Cardiac muscle cell (in vitro differentiated cells and primary cell): Measurements from ENCODE around the gene ODAD3. TPM values are rescaled to one million over a fixed set of nuclear protein-coding genes. Genes with fewer than 3 reads are reported as not detected.

Experiments
- DNase-seq, 2 donors: peaks; one replicate each; pipeline versions ENCODE4 v3.0.0 to v3.0.0-alpha.2; 2010 to 2017; ENCODE audit warnings: low read depth in 1 of 2, low spot score in 1 of 2
- H3K27ac ChIP-seq: fragments of 200-600 bp; sonication (generic); 2 replicates; pipeline ENCODE4 v1.5.1; 2016
- H3K27me3 ChIP-seq: fragments of 200-600 bp; sonication (generic); 2 replicates; pipeline ENCODE4 v1.6.0; 2016; ENCODE audit warnings: control low read depth
- H3K36me3 ChIP-seq: fragments of 200-600 bp; sonication (generic); 2 replicates; pipeline ENCODE4 v1.5.1; 2016; ENCODE audit warnings: control low read depth
- H3K4me1 ChIP-seq: fragments of 200-600 bp; sonication (generic); 2 replicates; pipeline ENCODE4 v1.8.1; 2017; ENCODE audit warnings: low read depth, mild to moderate bottlenecking, mixed run types
- H3K4me3 ChIP-seq: fragments of 200-600 bp; sonication (generic); 2 replicates; pipeline ENCODE4 v1.5.1; 2016; ENCODE audit warnings: mild to moderate bottlenecking
- H3K9me3 ChIP-seq: fragments of 200-600 bp; sonication (generic); 2 replicates; pipeline ENCODE4 v1.5.1; 2017; ENCODE audit warnings: low read depth, mild to moderate bottlenecking, control low read depth
- polyA plus RNA-seq: library from polyadenylated mRNA; unstranded; fragments of >200 nt; fragmentation: Nextera tagmentation; extraction: Ambion mirVana; gene quantifications from 2 replicates; pipeline ENCODE4 v1.2.1, GENCODE V29; 2016
- total RNA-seq: library from RNA; depleted of rRNA; stranded (reverse); fragments of >200 nt; gene quantifications from 2 replicates; pipeline ENCODE4 v1.2.3, GENCODE V29; 2016
- TF ChIP-seq, protein P1 (sequence below): IDR thresholded peaks from 2 replicates; pipeline ENCODE4 v1.5.1; 2012; ENCODE audit warnings: low read depth, mild to moderate bottlenecking, low read length

Gene ODAD3
- total and polyA plus RNA-seq, 2 experiments from 2014 or later, result 3.8 to 5.1 TPM

DNA sequence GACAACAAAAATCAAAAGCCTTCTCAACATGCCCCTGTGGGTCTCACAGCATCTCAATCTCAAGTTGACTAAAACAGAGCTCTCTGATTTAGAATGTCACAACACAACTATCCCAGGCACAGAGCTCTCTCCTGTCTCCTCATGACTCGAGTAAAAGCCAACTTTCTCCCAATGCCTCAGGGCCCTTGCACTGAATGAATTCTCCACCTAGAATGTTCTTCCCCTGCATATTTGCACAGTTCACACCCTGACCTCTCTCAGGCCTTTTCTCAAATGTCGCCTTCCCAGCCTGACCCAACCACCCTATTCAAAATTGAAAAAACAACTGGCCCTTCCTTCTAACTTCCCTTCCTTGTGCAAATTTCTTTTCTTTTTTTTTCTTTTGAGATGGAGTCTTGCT lies 64.2 kb downstream of the ODAD3 start:
- peaks cover 5% of the 10 kb centered on the region for H3K4me1 ChIP-seq
- H3K4me3 ChIP-seq, result no peak overlapping the region
- no peaks in the 10 kb centered on the region for H3K9me3 ChIP-seq
- H3K27ac ChIP-seq, result no peak overlapping the region
- no peaks in the 10 kb centered on the region for H3K36me3 ChIP-seq
- H3K27me3 ChIP-seq, result no peaks in the 10 kb centered on the region
- TF ChIP-seq, protein P1, sequence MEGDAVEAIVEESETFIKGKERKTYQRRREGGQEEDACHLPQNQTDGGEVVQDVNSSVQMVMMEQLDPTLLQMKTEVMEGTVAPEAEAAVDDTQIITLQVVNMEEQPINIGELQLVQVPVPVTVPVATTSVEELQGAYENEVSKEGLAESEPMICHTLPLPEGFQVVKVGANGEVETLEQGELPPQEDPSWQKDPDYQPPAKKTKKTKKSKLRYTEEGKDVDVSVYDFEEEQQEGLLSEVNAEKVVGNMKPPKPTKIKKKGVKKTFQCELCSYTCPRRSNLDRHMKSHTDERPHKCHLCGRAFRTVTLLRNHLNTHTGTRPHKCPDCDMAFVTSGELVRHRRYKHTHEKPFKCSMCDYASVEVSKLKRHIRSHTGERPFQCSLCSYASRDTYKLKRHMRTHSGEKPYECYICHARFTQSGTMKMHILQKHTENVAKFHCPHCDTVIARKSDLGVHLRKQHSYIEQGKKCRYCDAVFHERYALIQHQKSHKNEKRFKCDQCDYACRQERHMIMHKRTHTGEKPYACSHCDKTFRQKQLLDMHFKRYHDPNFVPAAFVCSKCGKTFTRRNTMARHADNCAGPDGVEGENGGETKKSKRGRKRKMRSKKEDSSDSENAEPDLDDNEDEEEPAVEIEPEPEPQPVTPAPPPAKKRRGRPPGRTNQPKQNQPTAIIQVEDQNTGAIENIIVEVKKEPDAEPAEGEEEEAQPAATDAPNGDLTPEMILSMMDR, result no peak
- no peak for DNase-seq

Other genes starting within 250 kb of the ODAD3 start
- 73.0 and 106 TPM in 2 replicates for gene KANK2, start 237.6 kb downstream of the ODAD3 start, total RNA-seq
- 38.9 and 43.9 TPM in 2 replicates for gene KANK2, start 237.6 kb downstream of the ODAD3 start, polyA plus RNA-seq
- gene ANGPTL8, start 195.5 kb downstream of the ODAD3 start, total RNA-seq, result 1.5 TPM in 1 of 2 replicates, not detected in the other
- 0.71 and 1.7 TPM in 2 replicates for gene ANGPTL8, start 195.5 kb downstream of the ODAD3 start, polyA plus RNA-seq
- gene DOCK6, start 172.6 kb downstream of the ODAD3 start, total RNA-seq, result 9.1 and 75.6 TPM in 2 replicates
- gene DOCK6, start 172.6 kb downstream of the ODAD3 start, polyA plus RNA-seq, result 12.2 and 21.5 TPM in 2 replicates
- gene TSPAN16, start 139.0 kb downstream of the ODAD3 start, total RNA-seq, result not detected in 2 replicates
- not detected in 2 replicates for gene TSPAN16, start 139.0 kb downstream of the ODAD3 start, polyA plus RNA-seq
- 14.6 and 19.1 TPM in 2 replicates for gene RAB3D, start 95.5 kb downstream of the ODAD3 start, total RNA-seq
- 10.2 and 10.8 TPM in 2 replicates for gene RAB3D, start 95.5 kb downstream of the ODAD3 start, polyA plus RNA-seq
- 137 and 250 TPM in 2 replicates for gene TMEM205, start 88.9 kb downstream of the ODAD3 start, total RNA-seq
- 110 and 154 TPM in 2 replicates for gene TMEM205, start 88.9 kb downstream of the ODAD3 start, polyA plus RNA-seq
- 3.8 and 9.3 TPM in 2 replicates for gene CCDC159, start 88.6 kb downstream of the ODAD3 start, total RNA-seq
- gene CCDC159, start 88.6 kb downstream of the ODAD3 start, polyA plus RNA-seq, result 8.7 and 9.7 TPM in 2 replicates
- gene PLPPR2, start 79.7 kb downstream of the ODAD3 start, total RNA-seq, result 7.3 and 13.4 TPM in 2 replicates
- 14.9 and 15.6 TPM in 2 replicates for gene PLPPR2, start 79.7 kb downstream of the ODAD3 start, polyA plus RNA-seq
- 2.1 and 5.4 TPM in 2 replicates for gene SWSAP1, start 60.5 kb downstream of the ODAD3 start, total RNA-seq
- 7.2 and 7.5 TPM in 2 replicates for gene SWSAP1, start 60.5 kb downstream of the ODAD3 start, polyA plus RNA-seq
- gene EPOR, start 50.8 kb downstream of the ODAD3 start, total RNA-seq, result 47.1 and 53.7 TPM in 2 replicates
- 46.8 and 54.0 TPM in 2 replicates for gene EPOR, start 50.8 kb downstream of the ODAD3 start, polyA plus RNA-seq
- gene RGL3, start 15.8 kb downstream of the ODAD3 start, total RNA-seq, result 29.2 and 52.1 TPM in 2 replicates
- gene RGL3, start 15.8 kb downstream of the ODAD3 start, polyA plus RNA-seq, result 32.2 and 38.9 TPM in 2 replicates
- 122 and 151 TPM in 2 replicates for gene PRKCSH, start 514 bp upstream of the ODAD3 start, total RNA-seq
- gene PRKCSH, start 514 bp upstream of the ODAD3 start, polyA plus RNA-seq, result 135 and 162 TPM in 2 replicates
- 0.09 and 0.18 TPM in 2 replicates for gene ELAVL3, start 45.9 kb upstream of the ODAD3 start, total RNA-seq
- 0.10 TPM in 1 of 2 replicates, not detected in the other for gene ELAVL3, start 45.9 kb upstream of the ODAD3 start, polyA plus RNA-seq
- gene ZNF653, start 70.7 kb upstream of the ODAD3 start, total RNA-seq, result 13.8 and 19.0 TPM in 2 replicates
- gene ZNF653, start 70.7 kb upstream of the ODAD3 start, polyA plus RNA-seq, result 10.6 and 14.4 TPM in 2 replicates
- gene ECSIT, start 94.0 kb upstream of the ODAD3 start, total RNA-seq, result 71.5 and 91.3 TPM in 2 replicates
- gene ECSIT, start 94.0 kb upstream of the ODAD3 start, polyA plus RNA-seq, result 56.6 and 64.0 TPM in 2 replicates
- gene CNN1, start 103.7 kb upstream of the ODAD3 start, total RNA-seq, result 288 and 520 TPM in 2 replicates
- gene CNN1, start 103.7 kb upstream of the ODAD3 start, polyA plus RNA-seq, result 219 and 388 TPM in 2 replicates
- 44.3 and 45.3 TPM in 2 replicates for gene ELOF1, start 124.1 kb upstream of the ODAD3 start, total RNA-seq
- gene ELOF1, start 124.1 kb upstream of the ODAD3 start, polyA plus RNA-seq, result 80.2 and 98.6 TPM in 2 replicates
- gene ACP5, start 142.5 kb upstream of the ODAD3 start, total RNA-seq, result 1.9 TPM in 1 of 2 replicates, not detected in the other
- 1.1 and 1.2 TPM in 2 replicates for gene ACP5, start 142.5 kb upstream of the ODAD3 start, polyA plus RNA-seq
- gene ZNF627, start 162.4 kb upstream of the ODAD3 start, total RNA-seq, result 19.9 and 23.0 TPM in 2 replicates
- gene ZNF627, start 162.4 kb upstream of the ODAD3 start, polyA plus RNA-seq, result 17.5 and 19.4 TPM in 2 replicates